HG03066 (cell line): ENCODE data around the gene PRDM16.

Experiments used
- ATAC-seq: cut with Tn5 transposase; IDR thresholded peaks from one replicate; pipeline ENCODE4 v1.9.1; 2021; ENCODE audit warnings: low read depth; ENCODE audit not compliant: unreplicated experiment

PRDM16 gene

DNA sequence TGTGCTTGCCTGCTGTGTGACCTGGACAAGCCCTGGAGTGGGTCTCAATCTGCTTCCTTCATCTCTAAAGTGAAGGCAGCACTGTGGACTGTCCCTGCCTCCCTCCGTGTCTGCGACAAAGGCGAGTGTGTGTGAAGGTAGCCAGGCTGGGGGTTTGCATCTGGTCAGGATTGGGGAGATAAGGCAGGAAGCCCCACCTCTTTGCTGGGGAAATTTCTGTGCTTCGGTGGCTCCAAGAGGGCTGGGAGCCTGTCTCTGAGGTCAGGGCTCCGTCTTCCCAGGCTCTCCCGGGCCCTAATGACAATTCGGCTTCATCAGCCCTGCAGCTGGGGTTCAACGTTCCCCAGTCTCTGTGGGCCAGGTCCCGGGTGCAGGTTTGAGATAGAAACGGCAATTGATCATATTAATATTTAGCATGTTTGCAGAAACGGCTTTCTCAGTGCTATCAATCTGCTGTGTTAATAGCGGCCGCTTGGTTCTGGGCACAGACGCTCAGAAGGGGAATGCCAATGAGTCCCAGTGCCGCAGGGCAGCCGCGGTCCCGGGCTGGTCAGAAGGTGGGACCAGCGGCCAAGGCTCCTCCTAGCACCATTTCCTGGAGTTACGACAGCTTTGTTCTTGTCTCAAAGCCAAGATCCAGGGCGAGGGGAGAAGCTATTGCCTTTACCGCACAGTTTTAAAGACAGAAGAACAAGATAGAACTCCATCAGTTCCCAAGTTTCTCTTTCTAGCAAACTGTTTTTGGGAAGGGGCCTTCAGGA is 105.7 kb downstream of the PRDM16 start:
- no peak for ATAC-seq

DNA sequence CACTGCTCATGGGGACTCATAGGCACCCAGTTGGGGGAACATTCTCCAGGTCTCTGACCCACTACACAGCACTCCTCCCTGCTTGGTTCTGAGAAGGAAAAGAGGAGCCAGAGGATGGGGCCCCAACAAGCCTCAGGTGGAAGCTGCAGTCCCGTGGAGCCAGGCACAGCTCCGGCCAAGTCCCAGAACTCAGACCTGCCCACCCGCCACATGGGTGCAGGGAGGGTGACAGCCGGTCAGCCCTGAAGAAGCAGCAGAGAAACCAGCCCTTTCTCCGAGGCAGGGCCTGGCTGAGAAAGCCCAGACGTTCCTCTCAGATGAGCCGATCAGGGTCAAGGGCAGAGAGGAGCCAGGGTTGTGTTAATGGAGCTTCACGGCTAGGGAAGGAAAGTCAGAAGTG is 106.5 kb downstream of the PRDM16 start:
- no peak for ATAC-seq

DNA sequence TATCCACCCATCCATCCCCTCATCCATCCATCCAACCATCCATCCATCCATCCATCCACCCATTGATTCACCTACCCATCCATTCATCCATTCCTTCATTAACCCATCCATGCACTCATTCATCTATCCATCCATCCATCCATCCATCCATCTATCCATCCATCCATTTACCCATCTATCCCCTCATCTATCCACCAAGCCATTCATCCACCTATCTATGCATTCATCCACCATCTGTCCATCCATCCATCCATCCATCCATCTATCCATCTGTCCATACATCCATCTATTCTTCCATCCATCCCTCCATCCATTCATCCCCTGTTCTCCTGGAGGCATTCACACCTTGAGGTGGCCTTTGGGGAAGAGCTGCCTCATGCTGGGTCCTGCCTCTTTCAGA is 107.0 kb downstream of the PRDM16 start:
- ATAC-seq, result no peak

DNA sequence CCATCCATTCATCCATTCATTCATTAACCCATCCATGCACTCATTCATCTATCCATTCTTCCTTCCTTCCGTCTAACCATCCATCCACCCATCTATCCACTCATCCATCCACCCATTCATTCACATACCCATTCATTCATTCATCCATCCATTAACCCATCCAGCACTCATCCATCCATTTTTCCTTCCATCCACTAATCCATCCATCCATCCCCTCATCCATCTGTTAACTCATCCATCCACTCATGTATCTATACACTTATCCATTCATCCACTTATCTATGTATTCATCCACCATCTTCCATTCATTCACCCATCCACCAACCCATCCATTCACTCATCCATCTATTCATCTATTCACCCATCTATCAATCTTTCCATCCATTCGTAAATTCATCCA is 107.8 kb downstream of the PRDM16 start:
- no peak for ATAC-seq

DNA sequence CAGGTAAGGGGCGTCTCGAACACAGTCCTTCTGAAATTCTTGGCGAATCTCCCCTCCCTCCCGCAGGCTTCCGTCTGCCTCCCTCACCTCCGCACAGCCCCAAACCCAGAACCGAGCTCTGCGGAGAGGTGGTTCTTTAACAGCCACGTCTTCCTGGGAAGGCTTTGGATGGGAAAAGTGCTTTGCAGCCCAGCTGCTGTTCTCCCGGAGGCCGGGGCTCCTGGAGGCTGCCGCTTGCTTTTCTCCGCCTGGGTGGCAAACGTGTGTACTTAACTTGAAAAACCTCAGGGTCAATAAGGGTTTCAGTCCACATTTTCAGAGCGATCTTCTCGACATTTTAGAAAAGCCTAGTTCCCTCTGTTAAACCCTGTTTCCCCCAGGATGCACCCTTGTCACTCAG is 109.3 kb downstream of the PRDM16 start:
- no peak for ATAC-seq

DNA sequence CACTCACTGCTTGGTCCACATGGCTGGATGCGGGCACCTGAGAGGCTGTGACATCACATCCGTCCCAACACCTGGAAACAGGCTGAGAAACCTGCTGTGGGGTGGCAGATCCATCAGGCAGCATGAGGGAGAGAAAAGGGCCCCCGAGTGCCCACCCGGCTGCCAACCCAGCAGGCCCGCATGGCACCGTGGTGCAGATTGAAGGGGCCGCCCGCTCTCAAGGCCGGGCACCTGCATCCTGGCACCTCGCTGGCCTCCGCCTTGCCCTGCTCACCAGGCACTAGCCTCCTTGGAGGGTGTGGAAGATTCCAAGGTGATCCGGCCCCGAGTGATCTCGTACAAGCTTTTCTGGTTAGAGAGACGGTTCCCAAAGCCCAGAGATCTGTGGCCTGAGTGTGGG is 110.5 kb downstream of the PRDM16 start:
- no peak for ATAC-seq

DNA sequence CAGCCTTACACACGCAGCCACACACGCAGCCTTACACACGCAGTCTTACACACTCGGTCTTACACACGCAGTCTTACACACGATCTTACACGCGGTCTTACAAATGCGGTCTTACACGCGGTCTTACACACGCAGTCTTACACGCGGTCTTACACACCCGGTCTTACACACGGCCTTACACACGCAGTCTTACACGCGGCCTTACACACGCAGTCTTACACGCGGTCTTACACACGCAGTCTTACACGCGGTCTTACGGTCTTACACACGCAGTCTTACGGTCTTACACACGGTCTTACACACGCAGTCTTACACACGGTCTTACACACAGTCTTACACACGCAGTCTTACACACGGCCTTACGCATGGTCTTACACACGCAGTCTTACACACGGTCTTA is 111.9 kb downstream of the PRDM16 start:
- ATAC-seq, result no peak

DNA sequence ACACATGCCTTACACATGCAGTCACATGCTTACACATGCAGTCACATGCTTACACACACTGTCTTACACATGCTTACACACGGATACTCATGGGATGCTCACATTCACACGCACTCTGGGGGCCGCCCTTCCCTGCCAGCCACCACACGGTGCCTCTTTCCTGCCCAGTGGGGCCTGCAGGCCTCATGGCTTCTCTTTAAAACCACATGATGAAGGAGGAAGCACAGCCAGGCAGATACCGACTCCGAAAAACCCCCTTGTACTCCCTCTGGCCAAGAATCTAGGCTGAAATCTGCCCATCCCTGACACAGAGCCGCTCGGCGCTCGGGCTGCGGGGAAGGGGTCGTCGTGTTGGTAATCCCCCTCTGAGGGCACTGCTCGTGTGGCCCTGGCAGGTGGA is 113.0 kb downstream of the PRDM16 start:
- ATAC-seq, result no peak

DNA sequence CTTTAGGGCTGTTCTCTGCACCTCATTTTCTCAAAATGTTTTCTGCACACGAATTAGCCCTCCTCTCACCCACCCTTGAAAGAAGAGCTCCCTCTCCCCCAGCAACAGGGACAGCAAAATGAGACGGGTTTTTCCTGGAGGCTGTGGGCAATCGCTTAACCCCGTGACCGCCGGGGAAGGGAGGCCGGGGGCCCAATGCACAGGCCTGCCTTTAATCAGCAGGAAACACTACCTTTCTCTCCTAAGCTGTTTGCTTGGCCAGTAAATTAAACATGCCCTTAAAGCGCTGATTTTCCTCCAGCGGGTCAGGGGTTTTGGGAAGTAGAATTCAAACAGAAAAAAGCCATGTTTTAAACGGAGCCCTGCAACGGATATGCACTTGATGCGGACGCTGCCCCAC is 114.4 kb downstream of the PRDM16 start:
- no peak for ATAC-seq

DNA sequence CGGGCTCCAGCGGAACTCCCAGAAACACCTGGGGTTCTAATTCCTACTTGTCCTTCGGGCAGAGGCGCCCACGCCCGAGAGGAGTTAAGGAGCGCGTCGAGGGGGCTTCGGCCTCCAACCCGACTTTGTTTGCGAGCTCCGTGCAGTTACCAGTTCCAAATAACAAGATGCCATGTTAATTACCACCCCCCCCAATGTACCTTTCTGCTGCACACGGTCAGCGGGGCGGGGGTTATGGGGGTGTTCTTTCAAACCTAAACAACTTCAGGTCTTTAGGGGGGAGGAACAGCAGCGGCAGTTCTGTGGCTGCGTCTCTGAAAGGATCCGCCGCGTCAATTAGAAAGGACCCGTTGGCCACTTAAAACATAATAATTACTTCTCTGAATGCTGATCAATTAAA is 114.8 kb downstream of the PRDM16 start:
- no peak for ATAC-seq

DNA sequence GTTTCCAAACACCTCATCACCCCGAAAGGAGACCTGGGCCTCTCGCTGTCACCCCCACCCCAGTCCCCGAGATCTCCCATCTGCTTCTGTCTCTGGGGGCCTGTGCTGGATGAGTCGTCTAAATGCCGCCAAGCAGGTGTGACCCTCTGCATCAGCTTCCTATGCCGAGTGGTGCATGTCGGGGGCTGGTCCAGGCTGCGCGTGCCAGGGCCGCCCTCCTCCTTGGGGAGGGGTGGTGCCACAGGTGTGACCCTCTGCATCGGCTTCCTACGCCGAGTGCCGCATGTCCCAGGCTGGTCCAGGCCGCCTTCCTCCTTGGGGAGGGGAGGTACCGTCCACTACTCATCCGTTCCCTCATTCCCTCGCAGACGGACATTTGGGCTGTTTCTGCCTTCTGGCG is 115.7 kb downstream of the PRDM16 start:
- ATAC-seq, result no peak

DNA sequence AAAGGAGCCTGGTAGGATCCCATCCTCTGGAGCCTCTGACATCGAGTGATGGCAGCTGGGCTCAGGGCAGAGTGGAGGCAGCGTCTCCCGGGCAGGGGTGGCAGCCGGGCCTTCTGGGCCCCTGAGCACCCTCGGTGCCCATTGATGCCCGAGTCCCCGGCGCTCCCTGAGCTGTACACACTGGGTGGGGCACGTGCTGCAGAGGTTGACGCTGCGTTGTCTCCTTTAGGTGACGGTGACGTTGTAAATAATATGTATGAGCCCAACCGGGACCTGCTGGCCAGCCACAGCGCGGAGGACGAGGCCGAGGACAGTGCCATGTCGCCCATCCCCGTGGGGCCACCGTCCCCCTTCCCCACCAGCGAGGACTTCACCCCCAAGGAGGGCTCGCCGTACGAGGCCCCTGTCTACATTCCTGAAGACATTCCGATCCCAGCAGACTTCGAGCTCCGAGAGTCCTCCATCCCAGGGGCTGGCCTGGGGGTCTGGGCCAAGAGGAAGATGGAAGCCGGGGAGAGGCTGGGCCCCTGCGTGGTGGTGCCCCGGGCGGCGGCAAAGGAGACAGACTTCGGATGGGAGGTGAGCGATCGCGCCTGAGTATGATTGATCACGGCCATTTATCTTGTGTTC is 117.0 kb downstream of the PRDM16 start:
- no peak for ATAC-seq

DNA sequence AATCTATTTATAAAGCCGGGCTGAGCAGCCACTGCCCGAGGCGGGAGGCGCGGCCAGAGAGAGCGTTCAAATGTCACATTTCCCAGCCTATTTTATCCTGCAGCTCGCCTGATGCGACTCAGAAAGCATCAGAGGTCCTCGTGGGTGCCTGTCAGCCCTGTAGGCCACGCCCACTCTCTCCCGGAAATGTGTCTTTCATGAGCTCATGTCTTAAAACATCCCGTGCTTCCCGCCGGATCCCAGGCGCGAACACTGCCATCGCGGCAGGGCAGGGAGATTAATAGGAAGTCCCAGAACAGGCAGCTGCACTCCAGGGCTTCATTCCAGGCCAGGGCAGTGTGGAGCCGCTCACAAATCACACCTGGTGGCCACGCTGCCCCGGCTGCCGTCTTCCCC is 117.5 kb downstream of the PRDM16 start:
- ATAC-seq, result no peak

DNA sequence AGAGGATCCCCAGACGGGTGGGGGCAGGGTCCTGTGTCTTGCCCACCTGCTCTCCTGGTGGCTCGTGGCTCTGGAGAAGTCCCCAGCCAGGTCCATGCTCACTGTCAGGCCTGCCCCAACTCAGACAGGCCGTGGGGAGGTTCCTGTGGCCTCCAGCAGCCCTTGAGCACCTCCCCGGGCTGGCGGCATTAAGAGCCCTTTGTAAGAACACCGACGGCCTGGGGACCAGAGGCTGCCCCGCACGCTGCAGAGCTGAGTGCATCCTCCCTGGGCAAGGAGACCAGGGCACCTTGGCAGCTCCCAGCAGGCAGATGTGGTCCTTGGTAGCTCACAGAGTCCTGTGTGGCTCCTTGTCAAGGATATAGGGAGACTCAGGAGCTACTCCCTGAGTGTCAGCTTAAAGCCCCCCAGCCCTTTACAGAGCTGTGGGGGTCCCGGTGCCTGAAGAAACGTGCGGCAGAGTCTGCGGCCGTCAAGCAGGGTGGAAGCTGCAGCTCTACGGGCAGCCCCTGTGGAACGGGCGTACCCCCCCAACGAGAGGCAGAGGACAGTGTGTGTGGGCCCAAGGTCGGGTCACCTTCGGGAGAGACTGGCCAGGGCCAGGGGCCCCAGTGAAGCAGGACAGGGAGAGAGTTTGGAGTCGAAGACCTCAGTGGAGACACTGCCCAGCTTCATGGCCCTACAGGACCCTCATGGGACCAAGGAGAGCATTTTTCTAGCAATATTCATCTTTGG is 118.6 kb downstream of the PRDM16 start:
- no peak for ATAC-seq

DNA sequence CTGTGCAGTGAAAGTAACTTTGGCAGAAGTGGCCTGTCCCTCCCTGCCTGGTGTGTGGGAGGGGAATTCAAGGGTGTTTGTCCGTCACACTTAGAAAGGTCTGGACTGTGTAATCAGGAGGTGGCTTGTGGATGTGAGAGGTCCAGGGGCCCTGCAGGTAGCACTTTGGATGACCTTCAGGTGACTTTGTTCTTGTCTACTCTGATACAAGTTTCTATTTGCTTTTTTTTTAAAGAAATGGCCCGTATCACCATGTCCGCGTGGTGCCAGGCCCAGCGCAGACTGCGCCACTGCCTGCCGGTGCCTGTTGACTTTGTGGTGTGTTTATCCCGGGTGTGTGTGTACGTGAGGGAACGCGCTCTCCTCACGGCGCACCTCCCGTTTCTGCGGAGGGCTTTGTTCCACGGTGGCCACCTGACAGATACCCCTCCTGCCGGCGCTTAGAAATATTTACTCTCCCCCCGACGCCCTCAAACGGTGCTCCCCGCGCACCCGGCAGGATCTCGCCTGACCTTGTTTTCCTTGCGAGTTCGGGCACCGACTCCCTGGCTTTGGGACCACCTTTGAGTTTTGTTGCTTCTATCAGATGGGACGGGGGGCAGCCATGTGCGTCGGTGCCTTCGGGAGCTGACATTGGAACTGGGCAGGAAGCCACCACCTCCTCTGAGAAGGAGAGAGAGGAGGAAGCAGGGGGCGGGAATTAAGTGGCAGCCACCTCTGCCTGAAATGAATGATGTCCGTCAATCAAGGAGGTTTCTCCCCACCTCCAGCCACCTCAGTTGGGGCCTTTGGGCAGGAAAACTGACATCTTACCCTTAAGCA is 119.4 kb downstream of the PRDM16 start:
- no peak for ATAC-seq

DNA sequence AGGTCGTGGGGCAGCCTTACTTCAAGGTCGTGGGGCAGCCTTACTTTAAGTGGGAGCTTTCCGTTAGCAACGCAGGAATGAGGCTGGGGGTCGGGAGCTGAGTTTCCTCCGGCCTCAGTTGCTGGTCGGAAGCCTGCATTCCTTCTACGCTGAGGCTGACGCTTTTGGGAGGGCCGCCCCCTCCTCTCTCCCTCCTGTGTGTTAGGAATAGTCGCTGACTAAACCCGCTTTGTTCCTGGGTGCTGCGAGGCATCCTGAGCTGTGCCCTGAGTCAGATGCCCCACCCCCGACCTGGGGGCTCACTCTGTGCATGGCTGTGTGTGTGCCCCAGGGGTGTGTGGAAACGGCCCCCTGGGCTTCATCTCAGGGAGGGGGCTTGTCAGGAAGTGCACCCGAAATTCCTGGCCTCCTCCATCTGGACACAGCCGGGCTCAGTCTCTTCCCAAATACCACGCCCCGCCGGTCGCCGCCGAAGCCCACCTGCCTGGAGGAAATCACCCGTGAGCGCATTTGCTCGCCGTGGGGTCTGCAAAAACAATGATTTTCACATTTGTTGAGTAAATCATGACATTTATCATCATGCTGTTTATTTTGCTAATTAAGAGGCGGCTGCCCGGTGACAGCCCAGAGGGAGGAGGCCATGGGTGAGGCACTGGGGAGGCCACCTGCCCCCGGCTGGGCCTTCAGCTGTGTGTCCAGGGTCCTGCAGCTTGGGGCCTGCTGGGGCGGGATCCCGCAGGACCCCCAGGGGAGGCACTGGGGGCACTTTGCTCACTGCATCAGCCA is 121.4 kb downstream of the PRDM16 start:
- ATAC-seq, result no peak

DNA sequence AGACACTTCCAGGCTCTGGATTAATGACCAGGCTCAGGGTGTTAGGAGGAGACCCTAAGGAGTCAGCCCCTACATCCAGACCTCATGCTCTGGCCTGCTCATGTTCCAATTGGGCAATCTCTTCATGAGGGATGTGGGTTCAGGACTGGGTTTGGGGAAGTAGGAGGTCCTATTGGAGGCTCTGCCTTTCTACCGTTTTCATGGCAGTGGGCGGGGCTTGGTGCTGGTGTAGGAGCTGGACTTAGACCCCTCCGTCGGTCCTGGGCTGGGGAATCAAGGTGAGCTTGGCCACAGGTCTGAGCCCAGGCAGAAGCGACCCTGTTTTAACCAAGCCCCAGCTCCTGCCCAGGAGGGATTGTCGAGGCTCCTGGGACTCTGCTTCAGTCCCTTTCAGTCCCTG is 123.4 kb downstream of the PRDM16 start:
- no peak for ATAC-seq

DNA sequence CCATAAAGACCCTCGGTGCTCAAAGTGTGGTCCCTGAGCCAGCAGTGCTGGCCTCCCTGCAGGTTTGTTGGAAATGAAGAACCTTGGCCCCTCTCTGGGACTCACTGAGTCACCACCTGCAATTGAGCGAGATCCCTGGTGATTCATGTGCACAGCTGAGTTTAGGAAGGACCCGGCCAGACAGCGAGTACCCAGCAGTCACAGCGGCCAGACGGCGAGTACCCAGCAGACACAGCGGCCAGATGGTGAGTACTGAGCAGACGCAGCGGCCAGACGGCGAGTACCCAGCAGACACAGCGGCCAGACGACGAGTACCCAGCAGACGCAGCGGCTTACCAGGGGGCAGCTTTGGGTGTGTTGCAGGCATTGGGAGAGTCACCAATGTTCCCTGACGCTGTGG is 123.8 kb downstream of the PRDM16 start:
- ATAC-seq, result no peak

DNA sequence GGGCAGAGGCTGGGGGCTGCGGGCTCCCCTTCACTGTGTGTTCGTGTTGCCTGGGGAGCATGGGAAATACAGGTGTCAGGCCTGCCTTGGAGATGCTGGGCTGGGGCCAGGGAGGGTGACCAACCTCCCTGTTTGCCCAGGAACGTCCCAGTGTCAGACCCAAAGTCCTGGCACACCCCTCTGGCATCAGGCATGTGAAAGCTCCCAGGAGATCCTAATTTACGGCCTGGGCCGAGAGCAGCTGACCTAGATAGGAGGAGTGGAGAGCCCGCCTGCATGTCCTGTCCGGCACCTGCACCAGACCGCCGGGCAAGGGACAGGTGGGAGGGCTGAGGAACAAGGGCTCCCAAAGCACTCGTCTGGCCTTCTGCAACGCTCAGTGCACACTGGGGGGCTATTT is 124.8 kb downstream of the PRDM16 start:
- ATAC-seq, result no peak

DNA sequence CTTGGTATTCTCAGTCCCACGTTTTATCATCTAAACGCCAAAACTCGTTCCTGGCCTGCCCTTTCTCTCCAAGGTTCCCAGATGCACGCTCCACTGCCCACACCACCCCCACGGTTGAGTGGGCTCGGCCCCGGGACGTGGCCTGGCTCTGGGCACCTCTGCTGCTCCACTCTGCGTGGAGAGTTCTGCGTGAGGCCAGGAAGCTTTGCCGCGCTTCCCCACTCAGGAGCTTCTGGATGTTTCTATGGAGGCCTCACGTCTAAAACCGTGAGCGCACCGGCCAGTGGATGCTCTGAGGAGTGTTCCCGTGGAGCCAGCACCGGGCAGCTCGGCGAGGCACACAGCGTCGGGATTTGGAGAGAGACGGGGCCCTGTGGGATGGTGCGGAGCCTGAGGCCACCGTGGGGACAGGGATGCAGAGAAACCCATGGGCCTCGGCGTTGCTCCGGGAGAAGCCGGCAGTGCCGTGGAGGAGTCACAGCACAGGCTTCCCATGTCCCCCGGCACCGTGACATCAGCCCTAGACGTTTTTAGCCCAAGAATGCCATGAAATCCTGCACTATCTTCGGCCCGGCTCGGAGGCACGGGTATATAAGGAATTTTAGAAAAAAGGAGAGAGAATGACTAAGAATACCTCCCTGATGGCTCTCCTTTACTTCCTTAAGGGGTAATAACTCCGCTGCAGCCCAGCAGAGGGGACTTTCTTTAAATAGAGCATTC is 125.9 kb downstream of the PRDM16 start:
- ATAC-seq, result no peak
